Stimulated activated CD4-positive, alpha-beta T cell treated with anti-CD3 and anti-CD28 coated beads, Interleukin-15, amount 100 ng/mL, for 1 hour (primary cell): Measurements from ENCODE around the gene SMG6.
"Not testable (repeated sequence)": the region's sequence is repeated elsewhere in the genome, so short reads cannot be mapped to it uniquely, and the experiment has no call there.

ENCODE experiments used
- DNase-seq, 2 donors: peaks; one replicate each; pipeline ENCODE4 v3.0.0-alpha.2; 2020; ENCODE audit warnings: low read depth in 1 of 2, low spot score in 1 of 2

SMG6 gene

DNA sequence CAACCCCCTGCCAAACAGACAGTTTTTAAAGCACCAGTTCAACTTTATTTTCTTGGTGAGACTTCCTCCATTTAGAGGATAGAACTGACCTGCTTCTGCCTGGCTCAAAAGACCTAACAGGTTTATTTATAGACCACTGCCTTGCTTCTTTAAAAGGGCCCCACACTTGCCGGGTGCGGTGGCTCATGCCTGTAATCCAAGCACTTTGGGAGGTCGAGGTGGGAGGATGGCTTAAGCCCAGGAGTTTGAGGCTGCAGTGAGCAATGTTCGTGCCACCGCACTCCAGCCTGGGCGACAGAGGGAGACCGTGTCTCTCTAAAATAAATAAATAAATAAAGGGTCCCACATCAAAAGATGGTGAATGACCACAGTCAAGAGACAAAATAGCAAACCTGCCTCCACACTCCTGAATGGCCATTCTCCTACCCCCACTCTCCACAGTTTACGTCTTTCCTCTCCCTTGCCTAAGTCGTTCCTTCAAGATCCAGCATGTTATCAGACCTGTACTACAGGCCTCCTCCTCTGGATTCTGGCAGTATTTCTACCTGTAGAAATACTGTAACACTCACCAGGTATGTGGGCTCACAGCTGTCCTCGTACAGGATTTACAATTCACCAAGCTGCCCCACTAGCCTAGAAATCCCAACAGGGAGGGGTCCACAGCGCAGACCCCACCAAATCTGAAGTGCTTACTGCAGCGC, 95.6 kb downstream of the SMG6 start:
- DNase-seq, result no peak

DNA sequence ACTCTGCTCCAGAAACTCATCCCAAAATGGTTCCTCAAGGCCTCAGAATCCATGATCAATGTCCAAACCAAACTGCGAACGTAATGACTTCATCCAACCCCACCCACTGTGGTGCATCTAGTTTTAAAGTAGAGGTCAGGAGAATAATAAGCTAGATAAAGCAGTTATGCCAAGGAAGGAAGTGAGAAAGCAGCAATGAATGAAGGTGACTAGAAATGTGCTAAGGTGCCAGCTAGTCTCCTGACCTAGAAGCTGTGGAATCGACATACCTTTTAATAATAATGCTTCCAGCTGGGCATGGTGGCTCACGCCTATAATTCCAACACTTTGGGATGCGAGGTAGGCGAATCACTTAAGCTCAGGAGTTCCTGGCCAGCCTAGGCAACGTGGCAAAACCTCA, 99.2 kb downstream of the SMG6 start:
- no peak for DNase-seq

DNA sequence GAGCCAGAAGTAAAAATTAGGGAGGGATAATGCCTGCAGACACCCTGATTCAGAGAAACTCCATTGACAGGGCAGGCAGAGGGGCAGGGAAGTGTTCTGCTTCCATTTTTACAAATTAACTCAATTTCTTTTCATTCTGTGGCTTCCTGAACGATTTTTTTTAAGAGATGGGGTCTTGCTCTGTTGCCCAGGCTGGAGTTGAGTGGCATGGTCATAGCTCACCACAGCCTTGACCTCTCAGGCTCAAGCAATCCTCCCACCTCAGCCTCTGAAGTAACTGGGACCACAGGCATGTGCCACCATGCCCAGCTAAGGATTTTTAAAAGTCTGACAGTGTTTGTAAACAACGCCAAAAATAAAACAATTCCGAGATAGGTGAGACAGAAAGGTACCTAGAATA, 99.8 kb downstream of the SMG6 start:
- DNase-seq, result no peak

DNA sequence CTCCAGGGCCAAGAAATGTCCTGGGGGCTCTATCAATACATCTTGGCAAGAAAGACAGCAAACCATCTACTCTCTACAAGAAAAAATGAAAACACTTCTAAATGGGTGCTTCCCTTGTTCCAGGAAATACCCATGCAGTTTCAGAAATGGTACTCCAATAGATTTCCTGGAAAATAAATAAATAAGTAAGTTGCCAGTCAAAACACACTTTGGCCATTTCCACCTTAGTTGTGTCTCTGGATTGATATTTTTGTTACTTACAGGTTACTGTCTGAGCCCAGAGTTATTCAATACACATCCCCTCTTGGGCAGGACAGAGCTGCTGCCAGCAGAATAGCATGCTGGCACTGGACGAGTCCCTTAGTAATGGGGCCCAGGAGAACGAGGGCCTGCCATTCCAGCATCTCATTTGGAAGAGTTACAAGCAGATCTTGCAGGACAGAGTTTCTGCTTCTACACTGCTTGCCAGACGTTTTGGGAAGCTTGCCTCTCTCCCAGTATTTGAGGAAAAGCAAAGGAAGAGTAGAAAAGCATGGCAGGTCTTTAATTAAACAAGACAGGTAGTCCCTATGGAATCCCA, 100.5 kb downstream of the SMG6 start:
- DNase-seq, result no peak

DNA sequence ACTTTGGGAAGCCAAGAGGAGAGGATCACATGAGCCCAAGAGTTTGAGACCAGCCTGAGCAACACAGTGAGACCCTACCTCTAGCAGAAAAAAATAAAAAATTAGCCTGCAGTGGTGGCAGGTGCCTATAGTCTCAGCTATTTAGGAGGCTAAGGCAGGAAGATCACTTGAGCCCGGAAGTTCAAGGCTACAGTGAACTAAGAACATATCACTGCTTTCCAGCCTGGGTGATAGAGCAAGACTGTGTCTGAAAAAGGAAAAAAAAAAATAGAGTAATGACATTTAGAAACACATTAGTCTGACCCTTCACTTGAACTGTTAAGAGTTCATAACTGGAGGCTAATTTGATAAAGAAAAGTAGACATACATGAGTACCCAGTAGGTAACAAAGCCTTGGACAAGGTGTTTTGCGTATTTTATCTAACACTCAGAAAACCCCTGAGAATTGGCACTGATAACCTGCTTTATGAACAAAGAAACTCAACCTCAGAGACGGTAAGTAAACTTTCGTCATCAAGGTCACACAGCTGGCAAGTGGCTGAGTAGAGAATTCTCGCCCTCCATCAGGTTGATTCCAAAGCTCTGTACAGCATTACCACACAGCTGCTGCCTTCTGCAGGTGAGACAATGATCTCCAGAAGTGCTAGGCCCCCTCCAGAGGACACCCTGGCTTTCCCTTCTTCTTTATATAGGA, 101.1 kb downstream of the SMG6 start:
- no peak for DNase-seq

DNA sequence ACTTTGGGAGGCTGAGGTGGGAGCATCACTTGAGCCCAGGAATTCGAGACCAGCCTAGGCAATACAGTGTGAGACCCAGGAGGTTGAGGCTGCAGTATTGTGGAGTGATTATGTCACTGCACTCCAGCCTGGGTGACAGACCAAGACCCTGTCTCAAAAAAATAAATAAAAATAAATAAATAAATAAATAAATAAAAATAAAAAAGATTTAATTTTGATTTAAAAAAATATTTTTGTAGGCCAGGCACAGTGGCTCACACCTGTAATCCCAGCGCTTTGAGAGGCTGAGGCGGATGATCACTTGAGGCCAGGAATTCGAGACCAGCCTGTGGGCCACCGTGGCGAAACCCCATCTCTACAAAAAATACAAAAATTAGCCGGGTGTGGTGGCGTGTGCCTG, 104.2 kb downstream of the SMG6 start:
- DNase-seq, result not testable (repeated sequence)

DNA sequence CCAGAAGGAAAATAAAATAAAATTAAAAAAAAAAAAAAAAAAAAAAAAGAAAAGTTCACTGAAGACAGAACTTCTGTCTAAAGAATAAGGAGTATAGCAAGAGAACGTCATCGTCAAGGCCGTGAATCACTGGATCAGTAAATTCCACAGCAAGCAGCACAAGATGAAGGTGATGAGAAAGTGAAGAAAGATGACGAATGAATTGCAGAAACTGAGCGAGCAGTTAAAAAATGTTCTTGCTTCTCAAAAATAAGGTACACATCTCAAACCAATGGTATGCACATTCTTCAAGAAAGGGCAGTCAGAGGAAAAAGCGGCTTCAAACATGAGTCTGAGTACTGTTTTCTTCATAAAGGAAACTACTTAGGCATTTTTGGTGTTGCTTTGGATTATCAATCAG, 104.7 kb downstream of the SMG6 start:
- DNase-seq, result no peak

DNA sequence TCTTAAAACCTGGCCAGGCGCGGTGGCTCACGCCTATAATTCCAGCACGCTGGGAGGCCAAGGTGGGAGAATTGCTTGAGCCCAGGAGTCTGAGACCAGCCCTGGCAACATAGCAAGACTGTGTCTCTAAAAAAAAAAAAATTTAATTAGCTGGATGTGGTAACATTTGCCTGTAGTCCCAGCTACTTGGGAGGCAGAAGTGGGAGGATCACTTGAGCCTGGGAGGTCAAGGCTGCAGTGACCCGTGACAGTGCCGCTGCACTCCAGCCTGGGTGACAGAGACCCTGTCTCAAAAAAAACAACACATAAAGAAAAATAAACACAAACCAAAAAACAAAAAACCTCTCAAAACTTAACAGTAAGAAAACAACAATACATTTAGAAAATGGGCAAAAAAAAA, 106.3 kb downstream of the SMG6 start:
- no peak for DNase-seq

DNA sequence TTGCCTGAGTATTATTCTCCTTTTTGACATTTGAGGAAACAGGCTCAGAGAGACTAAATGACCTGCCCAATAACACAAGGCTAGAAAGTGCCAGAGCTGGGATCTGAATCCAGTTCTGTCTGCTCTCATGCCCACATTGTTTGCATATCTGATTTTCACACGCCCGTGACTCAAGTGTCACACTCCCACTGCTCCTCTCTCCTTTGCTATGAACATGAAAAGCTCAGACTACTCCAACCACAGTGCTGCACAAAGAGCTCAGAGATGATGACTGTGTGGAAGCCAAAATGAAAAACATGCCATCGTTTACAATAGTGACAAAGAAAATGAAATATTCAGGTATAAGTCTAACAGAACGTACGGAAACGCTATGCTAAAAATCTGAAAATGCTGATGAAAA, 107.9 kb downstream of the SMG6 start:
- no peak for DNase-seq

DNA sequence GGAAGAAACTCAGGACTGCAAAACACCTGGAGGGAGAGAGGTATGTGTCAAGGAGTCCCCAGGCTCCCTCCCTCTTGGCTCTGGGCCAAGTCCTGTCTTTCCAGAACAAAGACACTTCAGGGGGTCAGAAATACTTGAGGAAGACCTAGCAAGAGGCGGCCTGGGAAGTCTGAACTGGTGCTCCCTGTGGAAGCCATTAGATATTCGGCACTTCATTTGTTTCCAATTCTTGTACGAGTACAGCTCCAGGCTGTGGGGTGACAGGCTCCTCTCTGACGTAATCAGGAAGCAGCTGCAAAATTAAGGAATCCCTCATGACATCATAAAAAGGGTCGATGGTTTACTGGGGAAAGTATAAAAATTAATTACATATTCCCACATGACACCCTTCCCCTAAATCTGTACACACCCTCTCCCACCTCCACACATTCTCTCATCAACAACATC, 108.7 kb downstream of the SMG6 start:
- no peak for DNase-seq

DNA sequence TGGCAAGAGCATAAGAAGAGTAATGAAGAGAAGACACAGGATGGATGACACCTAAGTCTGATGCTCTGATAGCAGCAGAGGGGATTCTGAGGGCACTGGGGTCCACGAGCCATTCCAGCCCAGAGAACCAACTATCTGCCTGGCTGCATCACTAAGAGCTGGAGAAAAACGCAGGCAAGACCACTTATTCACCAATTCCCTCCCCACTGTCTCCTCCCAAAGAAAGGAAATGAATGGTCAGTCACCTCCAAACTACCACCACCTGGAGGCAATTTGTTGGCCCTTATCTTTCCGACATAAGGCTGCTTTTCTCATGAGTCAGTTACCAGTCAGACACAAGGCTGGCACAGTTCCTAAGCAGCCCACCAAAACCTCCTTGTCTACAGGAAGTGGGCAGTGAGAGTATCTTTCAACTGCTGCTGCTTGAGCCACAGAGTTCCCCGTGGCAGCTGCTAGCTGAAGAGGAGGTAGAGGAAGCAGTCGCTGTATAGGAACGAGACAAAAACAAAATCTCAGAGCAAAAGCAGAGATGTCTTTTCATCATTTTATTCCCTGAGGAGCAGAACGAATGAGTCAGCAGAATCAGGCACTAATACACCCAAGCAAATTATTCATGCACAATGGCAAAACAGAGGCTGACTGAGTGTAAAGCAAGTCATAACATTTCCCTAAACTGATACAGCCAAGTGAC, 111.1 kb downstream of the SMG6 start:
- peak in 1 of 2 donors; percentile 9 for DNase-seq

DNA sequence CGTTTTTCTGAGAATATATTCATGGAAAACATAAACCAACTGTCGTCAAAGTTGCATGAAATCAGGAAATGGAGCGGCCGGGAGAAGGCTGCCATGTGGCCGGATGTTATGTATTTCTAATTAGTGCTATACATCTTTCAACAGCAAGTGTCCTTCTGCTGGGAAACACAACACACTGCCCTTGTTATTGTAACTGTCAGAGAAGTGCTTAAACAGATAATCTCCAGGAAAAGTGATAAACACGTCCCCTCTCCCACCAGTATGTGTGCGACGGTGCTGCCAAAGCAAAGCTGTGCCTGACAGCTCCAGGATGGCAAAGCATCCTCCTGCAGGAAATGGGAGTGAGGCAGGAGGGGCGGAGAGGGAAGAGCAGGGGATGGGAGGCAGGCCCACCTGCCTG, 111.8 kb downstream of the SMG6 start:
- DNase-seq, result no peak

DNA sequence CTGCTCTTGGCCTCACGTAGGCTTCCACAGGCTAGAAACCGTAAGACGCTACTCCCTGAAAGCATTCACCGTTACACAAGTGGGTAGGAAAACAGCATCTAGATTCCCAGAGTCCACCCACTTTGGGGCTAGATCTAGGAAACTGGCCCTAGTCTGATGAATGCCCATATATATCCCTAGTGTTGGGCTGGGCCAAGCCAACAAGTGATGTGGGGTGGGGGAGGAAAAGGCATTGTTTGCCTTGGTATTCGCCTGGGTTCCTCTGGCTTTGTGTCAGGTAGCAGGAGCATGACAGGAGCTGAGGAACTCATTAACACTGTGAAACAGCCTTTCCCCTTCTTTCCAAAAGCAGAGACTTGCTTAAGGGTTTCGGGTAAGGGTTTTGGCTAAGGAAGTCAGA, 112.4 kb downstream of the SMG6 start:
- no peak for DNase-seq

DNA sequence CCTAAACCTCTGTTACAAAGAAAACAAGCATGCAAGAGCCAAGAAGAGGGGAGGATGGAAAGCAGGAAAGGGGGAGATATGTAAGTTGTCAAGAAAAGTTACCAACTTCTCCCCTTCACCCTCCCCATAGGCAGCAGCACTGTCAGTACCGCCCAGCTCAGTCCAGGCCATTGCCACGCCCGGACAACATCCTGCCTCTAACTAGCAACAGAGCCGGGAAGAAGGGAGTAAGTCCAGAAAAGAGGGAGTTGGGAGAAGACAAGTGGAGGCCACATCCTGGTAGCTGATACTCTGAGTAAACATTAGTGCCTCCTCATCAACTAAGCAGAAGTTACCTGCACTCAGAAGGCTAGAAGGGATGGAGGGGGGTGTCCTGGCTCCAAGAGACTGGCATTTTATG, 113.6 kb downstream of the SMG6 start:
- DNase-seq, result no peak

DNA sequence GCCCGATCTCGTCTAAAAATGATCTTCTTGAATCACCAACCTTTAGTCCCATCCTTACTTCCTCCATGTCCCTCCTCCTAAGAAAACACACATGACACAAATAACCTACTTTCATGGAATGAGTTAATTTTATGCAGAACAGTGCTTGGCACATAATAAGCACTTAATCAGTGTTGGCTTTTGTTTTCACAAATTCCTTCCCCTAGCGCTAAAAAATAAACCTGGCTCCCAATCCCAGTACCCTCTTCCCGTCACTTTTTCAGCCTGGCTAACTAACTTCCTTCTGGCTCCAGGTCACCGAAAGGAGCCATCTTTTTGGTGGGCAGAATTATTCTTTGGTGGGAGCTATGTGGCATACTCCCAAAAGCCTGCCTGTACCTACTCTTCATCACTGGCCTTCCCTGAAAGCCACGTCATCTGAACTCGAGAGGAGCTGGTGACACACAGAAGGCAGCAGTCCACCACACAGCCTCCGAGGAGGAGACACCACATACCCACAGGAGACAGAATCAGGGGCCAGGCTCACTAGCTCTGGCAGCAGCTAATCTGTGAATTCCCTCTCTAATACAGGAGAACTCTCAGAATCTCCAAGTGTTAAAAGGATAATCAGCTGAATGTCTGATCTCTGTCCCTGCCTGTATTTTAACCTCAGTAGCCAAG, 114.5 kb downstream of the SMG6 start:
- DNase-seq, result no peak

DNA sequence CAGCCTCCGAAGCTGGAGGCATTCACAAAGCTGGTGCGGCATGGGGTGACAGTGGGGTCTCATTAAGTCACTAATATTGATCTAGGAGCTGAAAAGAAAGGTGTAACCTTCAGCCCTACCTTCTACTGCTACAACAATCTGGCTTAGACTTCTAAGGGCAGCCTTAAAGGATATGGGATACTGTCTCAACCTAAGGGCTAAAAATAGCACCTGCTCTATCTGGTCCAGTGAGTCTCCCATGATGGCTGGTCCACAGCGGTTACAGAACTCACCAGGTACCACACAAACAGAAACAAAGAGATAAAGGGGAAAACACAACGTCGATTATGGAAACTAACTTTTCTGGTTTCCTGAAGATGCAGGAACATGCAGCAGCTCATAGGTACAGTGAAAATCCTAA, 115.8 kb downstream of the SMG6 start:
- DNase-seq, result no peak

DNA sequence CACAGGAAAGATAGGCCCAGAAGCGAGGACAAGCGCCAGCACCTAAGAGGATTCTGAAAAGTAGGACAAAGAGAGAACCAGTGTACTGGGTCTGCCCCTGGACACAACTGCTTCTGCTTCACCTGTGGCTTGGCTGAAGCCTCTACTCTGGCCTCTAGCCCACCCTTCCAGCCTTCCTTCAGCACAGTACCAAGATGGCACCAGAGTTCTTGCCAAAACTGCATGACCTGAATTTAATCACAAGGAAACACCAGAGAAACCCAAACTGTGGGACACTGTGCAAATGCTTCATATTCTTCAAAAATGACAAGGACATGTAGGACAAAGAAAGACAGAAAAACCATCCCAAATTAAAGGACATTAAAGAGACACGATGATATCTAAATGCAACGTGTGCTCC, 116.6 kb downstream of the SMG6 start:
- DNase-seq, result no peak

DNA sequence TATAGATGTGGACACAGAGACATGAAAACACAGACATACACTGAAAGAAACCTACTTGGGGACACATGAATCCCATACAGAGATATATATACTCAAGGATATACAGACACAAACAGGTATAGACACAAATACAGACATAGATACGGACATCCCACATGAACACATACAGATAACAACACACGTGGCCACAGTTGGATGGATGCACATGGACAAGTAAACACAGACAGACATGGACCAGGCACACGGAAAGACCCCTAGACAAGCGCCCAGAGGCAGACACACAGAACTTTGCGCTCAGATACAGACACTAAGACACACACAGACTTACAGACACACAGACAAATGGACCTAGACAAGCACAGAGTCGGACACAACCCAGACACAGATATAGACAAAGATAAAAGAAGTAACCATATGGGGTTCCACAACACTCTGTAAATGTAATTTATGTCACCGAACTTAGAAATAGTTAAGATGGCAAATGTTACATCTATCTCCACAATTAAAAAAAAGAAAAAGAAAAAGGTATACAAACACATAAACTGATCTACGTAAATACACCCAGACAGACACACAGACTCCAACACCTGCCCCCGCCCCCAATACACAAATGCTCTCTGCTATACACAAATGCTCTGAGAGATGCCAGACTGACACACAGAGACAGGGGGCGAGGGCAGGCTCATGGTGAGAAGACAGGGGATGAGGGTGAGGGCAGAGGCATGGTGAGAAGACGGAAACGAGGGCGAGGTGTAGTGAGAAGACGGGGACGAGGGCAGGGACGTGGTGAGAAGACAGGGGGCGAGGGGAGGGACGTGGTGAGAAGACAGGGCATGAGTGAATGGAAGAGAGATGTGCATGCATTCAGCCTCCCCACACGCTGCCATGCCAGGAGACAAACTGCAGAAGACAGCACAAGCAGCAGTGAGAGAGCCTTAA, 118.3 kb downstream of the SMG6 start:
- DNase-seq, result no peak

DNA sequence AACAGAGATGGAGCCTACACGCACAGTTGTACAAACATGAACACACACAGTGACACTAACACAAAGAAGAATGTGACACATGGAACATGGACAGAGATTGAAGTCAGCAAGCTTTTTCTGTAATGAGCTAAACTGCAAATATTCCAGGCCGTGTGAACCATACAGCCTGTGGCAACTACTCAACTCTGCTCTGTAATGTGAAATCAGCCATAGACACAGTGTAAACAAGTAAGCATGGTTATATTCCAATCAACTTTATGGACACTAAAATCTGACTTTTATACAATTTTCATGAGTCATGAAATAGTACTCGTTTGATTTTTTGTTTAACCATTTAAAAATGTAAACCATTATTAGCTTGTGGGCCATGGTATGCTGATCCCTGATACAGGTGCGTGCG, 120.2 kb downstream of the SMG6 start:
- no peak for DNase-seq

DNA sequence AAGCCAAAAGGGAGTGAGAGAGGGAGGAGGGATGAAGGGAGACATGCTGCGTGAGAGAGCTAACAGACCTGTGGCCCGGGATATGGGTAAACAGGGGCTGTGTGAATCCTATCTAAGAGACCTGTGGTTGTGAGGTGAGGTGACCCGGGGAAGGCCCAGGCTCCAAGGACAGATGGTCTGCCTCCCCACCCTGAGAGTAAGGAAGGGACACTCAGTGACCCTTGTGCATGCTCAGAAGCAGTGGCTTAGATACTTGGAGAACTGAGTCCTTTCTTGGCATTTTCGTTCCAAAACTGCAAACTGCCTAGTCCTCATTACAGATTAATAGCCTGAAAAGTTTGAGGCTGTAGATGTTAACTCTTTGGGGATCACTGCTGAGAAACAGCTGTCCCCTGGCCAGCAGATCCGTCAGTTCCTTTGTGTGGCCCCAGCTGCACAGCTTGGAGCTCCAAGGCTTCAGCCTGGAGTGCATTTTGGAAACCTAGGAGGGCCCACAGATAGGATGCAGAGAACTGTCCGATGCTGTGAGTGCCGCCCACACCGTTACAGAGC, 121.6 kb downstream of the SMG6 start:
- DNase-seq, result no peak
